ENCODE data around the gene ZBP1. TPM values are rescaled to one million over a fixed set of nuclear protein-coding genes. Genes with fewer than 3 reads are reported as not detected.

The ZBP1 gene
- polyA plus RNA-seq, 1 experiment: not detected

DNA sequence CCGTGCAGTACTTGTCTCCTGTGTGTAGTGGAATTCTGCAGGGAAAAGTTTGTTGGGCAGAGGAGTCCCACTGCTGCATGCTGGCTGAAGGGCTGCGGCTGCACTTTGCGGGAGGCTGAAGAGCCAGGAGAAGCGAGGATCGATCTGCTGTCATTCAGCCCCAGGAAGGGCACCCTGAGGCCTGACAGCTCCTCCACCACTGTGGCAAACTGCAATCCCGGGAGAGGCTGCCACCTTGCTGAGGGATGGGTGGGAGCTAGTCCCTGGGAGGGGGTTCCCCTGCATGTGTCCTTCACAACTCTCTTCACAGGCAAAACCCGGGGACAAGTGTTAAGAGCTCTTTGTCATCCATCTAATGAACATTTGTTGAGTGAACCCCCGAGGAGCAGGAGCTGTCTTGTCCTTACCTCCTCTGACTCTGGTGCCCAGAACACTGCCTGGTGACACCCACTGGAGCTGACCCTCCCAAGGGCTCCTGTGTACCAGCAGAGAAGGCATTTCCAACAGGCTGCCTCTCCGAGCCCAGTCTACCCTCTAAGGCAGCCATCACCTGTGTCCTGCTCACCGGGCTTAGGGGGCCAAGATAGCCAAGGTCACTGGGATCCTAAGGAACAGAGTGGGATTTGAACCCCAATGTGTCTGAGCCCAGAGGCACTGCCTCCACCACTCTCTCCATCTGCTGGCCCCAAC, 41.6 kb downstream of the ZBP1 start:
- DNase-seq (ENCODE audit: low read depth, low spot score): no peak
- CTCF ChIA-PET: interaction anchor here (0.9 kb wide), 1 partner anchor 16 kb away, joined by 3 read pairs; no protein-coding TSS in a partner anchor
- H3K27me3 ChIP-seq (ENCODE audit: control insufficient read depth, insufficient read depth, low read length): peaks cover 4% of the 10 kb centered on the region
- no peaks in the 10 kb centered on the region for H3K9me3 ChIP-seq (ENCODE audit: control insufficient read depth, insufficient read depth, low read length)
- TF ChIP-seq, protein P1, sequence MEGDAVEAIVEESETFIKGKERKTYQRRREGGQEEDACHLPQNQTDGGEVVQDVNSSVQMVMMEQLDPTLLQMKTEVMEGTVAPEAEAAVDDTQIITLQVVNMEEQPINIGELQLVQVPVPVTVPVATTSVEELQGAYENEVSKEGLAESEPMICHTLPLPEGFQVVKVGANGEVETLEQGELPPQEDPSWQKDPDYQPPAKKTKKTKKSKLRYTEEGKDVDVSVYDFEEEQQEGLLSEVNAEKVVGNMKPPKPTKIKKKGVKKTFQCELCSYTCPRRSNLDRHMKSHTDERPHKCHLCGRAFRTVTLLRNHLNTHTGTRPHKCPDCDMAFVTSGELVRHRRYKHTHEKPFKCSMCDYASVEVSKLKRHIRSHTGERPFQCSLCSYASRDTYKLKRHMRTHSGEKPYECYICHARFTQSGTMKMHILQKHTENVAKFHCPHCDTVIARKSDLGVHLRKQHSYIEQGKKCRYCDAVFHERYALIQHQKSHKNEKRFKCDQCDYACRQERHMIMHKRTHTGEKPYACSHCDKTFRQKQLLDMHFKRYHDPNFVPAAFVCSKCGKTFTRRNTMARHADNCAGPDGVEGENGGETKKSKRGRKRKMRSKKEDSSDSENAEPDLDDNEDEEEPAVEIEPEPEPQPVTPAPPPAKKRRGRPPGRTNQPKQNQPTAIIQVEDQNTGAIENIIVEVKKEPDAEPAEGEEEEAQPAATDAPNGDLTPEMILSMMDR (IDR thresholded peaks at IDR 0.05; ENCODE audit: low read depth, low read length): no peak
- H3K27ac ChIP-seq (ENCODE audit: low read depth, low read length): no peak overlapping the region
- no peak overlapping the region for H3K4me3 ChIP-seq (ENCODE audit: low read depth, low read length)
- POLR2A ChIA-PET: no interaction called here

DNA sequence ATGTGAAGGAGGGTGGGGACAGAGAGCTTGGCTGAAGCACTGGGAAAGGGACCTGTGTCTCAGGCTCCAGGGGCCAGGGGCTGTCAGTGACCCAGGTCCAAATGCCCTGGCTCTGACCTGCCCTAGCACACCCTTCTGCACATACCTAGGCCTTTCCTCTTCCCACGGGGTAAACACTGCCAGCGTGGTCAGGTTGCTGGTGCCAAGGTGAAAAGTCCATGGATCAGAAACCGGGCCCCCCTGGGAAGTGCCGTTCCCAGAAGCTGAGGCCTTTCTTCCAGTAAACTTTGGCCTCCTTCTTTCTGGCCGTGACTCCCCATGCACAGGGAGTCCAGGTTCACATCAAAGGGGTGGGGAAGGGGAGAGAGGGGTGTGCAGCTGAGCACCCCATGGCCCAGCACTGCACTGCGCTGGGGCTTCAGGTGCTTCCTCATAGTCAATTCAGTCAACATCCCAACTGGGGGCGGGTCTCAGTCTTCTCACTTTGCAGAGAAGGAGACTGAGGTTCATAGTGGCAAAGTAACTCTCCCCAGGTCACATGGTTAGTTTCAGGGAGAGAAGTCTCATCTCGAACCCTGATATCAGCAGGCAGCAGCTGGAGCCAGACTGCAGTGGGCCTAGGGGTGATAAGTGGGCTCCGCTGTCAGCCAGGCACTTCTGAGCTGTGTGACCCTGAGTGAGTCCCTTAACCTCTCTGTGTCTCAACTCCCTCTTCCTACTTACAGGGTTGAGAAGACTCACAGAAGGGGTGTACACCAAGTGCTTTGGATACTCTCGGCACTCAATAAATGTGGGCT, 42.3 kb downstream of the ZBP1 start:
- Histone ChIP-seq H3K27ac (ENCODE audit: low read depth, low read length) (no peak overlapping the region), H3K27me3 (ENCODE audit: control insufficient read depth, insufficient read depth, low read length) (peaks cover 9% of the 10 kb centered on the region), H3K4me3 (ENCODE audit: low read depth, low read length) (no peak overlapping the region), H3K9me3 (ENCODE audit: control insufficient read depth, insufficient read depth, low read length) (no peaks in the 10 kb centered on the region)
- POLR2A ChIA-PET: no interaction called here
- no peak for DNase-seq (ENCODE audit: low read depth, low spot score)
- CTCF ChIA-PET: interaction anchor here (0.9 kb wide), 1 partner anchor 17 kb away, joined by 3 read pairs; no protein-coding TSS in a partner anchor
- TF ChIP-seq, protein P1 (IDR thresholded peaks at IDR 0.05; ENCODE audit: low read depth, low read length): no peak

DNA sequence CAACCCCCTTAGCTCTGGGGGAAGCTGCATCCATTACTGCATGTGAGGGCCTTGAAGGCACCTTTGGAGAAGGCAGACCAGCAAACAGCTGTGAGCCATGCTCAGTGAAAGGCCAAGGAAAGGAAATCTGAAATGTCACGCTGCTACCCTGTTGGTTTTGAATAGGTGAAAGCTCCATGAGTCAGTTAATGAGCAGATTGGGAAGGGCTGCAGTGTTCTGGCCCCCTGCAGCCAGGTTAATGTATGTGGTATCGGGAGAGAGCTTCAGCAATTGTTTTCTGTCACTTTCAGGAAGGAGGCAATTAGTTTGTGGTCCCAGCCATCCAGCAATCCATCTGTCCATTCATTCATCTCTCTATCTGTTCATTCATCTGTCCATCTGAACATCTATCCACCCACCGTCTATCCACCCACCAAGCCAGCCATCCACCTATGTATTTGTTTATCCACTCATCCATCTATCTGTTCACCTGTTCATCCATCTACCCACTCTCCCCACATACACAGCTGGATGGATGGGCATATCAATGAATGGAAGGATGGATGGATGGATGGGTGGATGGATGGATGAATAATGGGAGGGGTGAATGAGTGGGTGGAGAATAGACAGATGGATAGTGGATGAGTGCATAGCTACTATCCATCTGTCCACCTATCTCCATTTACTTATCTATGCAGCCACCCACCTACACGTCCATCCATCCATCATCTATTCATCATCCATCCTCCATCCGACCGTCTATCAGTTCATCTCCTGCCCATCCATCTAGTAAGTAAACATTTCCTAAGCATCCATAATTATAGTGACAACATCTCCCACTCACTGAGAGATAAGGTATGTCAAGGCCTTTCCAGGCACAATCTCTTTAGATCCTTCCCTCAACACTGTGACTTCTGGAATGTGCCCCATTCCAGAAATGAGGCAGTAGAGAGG, 43.3 kb downstream of the ZBP1 start:
- peaks cover 13% of the 10 kb centered on the region for H3K27me3 ChIP-seq (ENCODE audit: control insufficient read depth, insufficient read depth, low read length)
- ChIA-PET CTCF (no interaction called here), POLR2A (no interaction called here)
- no peak overlapping the region for H3K4me3 ChIP-seq (ENCODE audit: low read depth, low read length)
- no peaks in the 10 kb centered on the region for H3K9me3 ChIP-seq (ENCODE audit: control insufficient read depth, insufficient read depth, low read length)
- TF ChIP-seq, protein P1 (IDR thresholded peaks at IDR 0.05; ENCODE audit: low read depth, low read length): no peak
- no peak for DNase-seq (ENCODE audit: low read depth, low spot score)
- no peak overlapping the region for H3K27ac ChIP-seq (ENCODE audit: low read depth, low read length)

DNA sequence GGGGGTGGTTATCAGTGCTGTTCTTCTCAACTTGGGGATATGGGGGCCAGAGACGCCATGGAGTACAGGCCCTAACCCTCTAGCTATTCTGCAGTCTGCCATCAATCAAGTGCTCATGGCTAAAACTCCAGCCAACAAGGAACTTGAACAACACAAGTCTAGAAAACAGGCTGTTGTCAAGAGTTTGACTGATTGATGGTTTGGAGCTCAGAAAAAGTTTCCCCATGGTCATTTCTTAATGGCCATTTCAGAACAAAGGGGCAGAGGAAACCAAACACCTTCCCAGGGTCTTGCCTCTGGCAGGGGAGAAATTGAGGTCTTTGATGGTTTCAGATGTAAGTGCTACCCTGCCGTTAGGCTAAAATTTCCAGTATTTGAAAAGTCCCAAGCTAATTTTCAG, 44.2 kb downstream of the ZBP1 start:
- Histone ChIP-seq H3K27ac (ENCODE audit: low read depth, low read length) (no peak overlapping the region), H3K4me3 (ENCODE audit: low read depth, low read length) (no peak overlapping the region), H3K9me3 (ENCODE audit: control insufficient read depth, insufficient read depth, low read length) (no peaks in the 10 kb centered on the region), H3K27me3 (ENCODE audit: control insufficient read depth, insufficient read depth, low read length) (peaks cover 13% of the 10 kb centered on the region)
- POLR2A ChIA-PET: no interaction called here
- no peak for DNase-seq (ENCODE audit: low read depth, low spot score)
- TF ChIP-seq, protein P1 (IDR thresholded peaks at IDR 0.05; ENCODE audit: low read depth, low read length): no peak
- CTCF ChIA-PET: no interaction called here

All from AG04450 (cell line).